T-helper 2 cell treated with Interferon-gamma antibody and Interleukin-4, amounts not matched to agents 100 ng/mL and 5 ng/mL, for 36 hours (primary cell): ENCODE measurements around the gene C19orf25. TPM values are rescaled to one million over a fixed set of nuclear protein-coding genes. Genes with fewer than 3 reads are reported as not detected.

Experiments used
- intact Hi-C: fragments of 100-400 bp; cut with micrococcal nuclease; formaldehyde crosslinking; loops from one replicate; pipeline ENCODE4 v1.15.1; 2023
- total RNA-seq: library from RNA; stranded (reverse); gene quantifications from 2 replicates; pipeline ENCODE4 v1.2.3, GENCODE V29; 2022

C19orf25 gene
- total RNA-seq, 1 donor from 2014 or later, result 43.3 TPM

DNA sequence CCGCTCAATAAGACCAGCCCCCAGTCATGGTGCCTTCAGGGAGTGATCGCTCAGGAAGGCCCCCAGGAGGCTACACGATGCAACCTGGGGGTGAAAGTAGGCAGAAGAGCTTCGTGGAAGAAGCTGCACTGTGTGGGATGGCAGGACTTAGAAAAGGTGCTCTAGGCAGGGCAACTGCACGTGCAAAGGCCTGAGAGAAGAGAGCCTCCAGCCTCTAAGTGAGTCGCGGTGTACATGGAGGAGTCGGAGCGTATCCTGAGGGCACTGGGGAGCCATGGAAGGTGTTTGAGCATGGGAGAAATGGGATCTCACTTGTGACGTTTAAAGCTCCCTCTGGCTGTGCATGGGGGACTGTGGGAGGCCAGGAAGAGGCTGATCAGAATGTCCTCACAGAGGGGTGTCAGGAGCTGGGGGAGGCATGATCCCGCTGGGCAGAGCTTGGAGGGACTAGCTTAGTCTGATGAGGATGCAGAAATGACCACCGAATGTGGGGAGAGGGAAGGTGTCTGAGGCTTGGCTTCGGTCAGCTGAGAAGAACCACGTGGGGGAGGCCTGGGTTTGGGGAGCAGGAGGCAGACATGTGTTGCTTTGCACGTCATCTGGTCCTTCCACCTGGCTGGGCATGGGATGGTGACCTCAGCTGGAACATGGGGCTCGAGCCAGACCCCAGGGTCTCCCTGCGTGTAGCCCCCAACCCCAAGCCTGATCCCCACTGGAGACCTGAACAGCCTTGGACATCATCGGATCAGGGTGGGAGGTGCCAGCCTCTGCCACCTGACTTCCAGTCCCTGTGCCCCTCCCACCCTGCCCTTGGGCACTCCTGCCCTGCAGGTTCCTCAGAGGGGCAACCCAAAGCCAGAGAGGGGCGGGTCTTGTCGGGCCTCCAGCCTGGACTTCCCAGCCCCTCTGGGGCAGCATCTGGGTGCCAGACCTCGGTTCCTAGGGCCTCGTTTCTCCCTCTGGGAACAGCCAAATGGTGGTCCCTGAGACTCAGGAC is 28.0 kb downstream of the C19orf25 start:
- intact Hi-C loops, result no loop called here

DNA sequence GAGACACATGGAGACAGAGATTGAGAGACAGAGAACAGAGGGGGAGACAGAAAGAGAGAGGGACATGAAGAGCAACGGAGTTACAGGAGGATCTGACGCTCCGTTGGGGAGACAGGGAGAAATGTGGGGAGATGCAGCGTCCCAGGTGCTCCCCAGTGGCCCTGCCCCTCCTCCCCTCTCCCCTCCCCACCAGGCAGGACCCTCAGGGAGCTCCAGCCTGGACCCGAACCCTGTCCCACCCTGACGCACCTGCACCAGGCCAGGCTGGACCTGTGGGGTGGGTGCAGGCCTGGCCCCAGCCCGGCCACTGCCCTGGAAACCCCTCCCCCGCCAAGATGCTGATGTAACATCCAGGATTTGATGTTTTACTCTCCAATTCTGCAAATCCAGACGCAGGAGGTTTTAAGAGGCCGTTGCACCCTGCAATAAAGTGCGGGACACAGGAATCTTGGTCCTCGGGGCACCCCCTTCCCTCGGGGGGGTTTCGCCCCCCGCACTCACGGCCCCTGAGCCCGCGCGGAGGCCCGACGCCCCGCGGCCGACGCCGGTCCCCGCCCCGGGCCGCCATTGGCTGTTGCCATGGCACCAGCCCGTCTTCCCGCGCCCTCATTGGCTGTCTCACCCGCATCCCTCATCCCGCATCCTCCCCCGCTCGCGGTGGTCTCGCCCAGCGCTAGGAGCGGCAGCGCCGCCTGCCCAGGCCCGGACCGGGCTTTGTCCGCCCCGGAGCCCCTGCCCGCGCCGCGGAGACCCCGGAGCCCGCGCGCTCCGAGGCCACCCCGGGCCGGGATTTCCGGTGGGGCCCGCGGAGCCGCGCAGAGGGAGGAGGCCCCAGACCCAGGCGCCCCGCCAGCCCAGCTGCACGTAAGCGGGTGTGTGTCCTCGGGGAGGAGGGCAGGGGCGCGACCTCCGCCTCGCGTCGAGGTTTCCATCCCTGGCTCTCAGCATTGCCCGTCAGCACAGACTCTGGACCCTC is 29.3 kb downstream of the C19orf25 start, which contains the start of gene APC2:
Gene APC2, plus strand, starts transcription at position 655 of the 976 bp plus-strand sequence. CDS start 2,881 bp downstream, outside the sequence.
- intact Hi-C loops, result no loop called here

DNA sequence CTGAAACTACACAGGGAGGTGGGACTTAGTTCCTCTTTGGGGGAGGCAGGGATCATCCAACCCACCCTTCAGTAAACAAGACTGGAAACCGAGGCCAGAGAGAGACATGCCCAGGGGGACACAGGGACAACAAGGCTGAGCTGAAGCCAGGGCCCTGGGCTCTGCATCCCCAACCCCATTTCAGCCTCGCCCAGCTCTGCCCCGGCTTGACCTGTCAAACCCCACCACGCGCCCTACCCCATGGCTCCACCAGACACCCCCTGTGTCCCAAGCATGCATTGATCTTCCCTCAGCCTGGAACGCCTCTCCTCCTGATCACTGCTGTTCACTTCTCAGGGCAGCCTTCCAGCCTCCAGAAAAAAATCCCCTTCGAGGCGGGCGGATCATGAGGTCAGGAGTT is 31.1 kb downstream of the C19orf25 start:
- intact Hi-C loops, result no loop called here

DNA sequence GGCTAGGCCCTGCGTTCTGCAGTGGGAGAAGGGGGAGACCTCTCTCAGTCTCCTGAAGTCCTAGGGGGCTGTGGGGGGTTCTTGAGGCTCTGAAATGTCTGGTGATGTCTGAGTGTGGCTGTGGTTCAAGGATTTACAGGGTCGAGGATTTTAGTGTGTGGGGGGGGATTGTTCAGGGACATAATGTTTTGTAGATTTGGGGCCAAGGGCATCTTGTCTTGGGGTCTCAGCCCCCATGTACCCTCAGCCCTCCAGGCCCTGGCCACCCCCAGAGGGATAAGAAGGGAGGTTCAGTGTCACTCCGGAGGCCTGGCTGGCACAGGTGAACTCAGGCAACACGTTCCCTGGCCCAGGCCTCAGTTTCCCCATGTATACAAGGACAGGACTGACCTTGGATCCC is 31.5 kb downstream of the C19orf25 start:
- intact Hi-C loops, result no loop called here

DNA sequence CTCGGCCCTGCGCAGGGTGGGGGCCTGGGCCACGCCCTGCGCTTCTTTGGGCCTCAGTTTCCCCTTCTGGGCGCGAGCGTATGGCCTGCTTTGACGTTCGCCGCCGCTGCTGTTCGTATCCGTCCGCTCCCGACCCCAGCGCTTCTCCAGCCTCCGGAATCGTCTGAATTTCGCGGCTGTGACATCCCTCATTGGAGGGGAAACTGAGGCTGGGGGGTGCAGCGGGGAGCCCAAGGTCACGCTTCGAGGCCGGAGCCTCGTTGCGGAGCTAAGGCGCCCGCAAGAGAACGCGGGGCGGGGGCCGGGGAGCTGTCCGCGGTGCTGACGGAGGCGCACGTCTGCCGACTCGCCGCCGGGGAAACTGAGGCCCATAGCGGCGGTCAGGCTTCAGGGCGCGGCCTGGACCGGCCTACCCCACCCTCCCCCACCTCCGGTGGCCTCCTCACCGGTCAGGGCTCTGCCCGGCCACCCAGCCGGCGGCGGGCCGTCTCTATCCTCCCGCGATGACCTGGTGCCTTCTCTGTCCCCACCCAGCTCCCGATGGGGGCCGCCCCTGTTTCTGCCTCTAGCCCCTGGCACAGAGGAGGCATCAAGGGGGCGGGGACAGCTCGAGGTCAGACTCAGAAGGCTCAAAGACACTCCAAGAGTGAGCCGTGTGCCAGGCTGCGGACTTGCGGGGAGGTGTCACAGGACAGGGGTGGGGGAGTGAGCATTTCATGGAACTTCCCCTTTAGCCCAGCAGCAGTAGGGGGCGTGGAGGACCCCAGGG is 32.1 kb downstream of the C19orf25 start:
- intact Hi-C loops, result no loop called here

DNA sequence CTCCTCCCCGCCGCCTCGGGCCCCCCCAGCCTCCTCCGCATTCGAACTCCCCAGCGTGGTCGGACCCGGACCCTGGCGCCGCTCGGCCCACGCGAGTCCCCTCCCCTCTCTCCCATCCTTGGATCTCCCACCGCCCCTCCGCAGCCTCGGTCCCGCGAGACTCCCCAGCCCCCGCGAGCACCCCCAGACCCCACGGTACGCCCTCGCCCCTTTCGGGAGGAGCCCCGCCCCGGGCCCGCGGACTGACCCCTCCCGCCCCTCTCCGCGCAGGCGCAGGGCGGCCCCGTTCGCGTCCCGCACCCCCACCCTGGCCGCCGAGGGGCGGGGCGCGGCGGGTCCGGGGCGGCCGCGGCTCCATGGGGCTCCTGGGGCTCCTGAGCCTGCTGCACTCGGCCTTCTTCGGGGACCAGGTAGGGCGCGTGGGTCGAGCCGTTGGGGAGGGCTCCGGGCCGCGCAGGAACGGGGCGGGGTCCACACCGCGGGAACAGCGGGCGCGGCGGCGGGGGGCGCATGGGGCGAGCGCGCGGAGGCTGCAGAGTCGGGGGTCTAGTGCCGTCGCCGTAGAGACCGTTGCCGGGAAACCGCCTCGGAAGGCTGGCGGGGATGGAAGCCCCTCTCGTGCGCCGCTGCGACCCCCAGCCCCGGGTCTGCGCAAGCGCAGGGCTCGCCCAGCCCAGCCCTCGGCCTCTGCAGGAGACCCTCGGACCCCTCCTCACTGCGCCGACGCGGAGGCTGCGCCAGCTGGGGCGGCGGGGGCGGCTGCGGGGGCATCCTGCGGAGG is 32.9 kb downstream of the C19orf25 start:
- intact Hi-C loops, result loop anchor here (1.0 kb wide), 1 partner anchor 44 kb away; the partner anchor contains the start of gene PCSK4

DNA sequence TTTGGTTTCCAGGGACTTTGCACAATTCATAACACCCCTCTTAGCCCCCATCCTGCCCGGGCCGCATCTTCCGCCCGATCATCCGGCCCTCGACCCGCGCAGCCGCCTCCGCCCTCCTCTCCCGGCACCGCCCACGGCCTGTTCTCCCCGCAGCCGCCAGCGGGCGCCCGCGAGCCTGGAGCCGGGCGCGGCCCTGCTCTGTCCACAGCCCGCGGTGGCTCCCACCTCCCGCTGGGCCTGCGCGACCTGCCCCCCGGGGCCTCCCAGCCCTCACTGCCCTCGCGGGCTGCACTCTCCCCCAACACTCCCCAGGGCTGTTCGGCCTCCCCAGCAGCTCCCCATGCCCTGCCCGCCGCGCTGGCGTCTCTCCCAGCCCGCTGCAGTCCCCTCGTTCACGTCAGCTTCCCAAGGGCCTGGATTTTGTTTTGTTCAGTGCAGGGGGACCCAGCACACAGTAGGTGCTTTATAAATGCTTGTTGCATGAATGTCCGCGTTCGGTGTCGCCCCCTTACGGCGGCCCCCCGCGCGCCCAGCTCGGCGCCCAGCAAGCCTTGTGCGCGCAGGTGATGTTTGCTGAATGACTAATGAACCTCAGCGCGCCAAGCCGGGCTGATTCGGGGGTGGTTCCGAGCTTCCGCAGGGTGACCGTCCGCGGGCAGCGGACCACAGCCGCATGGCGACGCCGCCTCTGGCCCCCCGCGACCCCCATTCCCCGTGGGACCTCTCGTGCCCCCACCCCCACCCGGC is 33.7 kb downstream of the C19orf25 start:
- intact Hi-C loops, result loop anchor here (1.0 kb wide), 1 partner anchor 45 kb away; the partner anchor contains the start of gene PCSK4

DNA sequence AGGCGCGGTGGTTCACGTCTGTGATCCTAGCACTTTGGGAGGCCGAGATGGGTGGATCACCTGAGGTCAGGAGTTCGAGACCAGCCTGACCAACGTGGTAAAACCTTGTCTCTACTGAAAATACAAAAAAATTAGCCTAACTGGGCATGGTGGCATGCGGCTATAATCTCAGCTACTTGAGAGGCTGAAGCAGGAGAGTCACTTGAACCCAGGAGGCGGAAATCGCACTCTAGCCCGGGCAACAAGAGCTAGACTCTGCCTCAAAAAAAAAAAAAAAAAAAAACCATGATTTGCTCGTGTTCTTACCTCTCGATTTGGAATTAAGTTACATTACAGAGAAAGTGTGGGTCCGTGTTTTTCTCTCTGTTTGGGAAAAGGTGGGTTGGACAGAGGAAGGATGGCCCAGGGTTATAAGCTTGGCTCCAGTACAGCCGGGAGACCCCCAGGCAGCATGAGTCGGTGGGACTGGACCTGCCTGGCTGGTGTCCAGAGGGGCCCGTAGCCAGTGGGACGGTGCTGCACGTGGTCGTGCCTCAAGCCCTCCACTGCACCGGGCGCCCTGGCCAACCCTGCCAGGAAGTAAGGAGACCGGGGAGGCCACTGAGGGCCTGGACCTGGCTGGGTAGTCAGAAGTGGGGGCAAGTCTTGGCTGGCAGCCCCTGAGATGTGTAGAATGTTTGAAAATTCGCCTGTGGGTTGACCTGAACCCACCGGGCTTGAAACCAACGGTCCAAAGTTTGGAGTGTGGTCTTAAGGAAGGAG is 37.2 kb downstream of the C19orf25 start:
- intact Hi-C loops, result no loop called here

DNA sequence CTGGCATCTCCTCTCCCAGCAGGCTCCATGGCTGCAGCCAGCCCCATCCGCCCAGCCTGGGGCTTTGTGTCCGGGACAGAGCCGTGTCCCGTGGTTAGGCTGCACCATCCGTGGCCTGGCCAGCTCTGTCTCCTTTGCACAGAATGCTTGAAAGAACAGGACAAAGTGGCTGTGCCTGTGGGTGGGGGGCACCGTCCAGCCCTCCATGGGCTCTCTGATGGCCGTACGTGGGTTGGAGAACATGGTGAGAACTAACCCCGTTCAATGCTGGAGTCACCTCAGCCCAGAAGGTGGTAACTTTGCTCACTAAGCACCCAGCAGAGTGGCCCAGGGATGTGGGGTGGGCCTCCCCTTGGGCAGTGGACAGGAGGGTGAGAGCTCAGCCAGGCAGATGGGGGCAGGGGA is 38.0 kb downstream of the C19orf25 start:
- intact Hi-C loops, result no loop called here

DNA sequence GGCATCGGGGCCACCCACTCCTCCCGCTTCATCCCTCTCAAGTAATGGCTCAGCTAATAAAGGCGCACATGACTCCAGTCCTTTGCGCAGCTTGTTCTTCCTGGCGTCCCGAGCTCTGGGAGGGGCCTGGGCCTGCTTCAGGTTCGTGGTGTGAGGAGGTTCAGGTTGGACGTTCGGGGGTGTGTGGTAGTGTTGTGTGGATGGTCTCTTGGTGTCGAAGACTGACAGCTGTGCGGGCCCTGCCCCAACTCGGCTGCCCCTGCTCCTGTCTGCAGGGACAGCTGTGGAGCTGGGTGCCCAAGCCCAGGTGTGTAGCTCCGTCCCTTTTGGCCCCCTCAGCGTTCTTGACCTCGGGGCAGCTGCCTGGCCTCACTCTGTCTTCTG is 38.6 kb downstream of the C19orf25 start:
- intact Hi-C loops, result no loop called here

DNA sequence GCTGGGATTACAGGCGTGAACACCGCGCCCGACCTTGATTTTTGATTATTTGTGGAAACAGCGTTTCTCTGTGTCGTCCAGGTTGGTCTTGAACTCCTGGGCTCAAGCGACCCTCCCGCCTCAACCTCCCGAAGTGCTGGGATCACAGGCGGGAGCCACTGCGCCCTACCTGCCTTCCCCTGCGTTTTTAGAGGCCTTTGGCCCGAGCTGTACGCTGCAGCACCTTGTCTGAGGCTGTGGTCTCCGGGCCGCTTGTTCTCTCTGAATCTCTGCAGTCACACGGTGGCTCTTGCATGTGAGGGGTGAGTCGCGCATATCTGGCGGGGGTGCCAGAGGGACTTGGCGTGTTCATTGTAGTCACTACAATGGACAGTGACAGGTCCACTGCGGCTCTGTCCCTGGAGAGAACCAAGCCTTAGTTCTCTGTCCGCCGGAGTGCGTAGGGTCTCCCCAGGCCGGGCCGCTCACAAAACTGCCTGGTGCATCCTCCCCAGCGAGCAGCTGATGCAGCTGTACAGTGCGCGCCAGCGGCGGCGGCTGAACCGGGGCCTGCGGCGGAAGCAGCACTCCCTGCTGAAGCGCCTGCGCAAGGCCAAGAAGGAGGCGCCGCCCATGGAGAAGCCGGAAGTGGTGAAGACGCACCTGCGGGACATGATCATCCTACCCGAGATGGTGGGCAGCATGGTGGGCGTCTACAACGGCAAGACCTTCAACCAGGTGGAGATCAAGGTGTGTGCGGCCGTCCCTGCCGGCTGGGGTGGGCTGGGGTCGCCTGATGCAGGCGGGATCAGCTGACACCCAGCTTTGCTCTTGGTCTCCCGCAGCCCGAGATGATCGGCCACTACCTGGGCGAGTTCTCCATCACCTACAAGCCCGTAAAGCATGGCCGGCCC is 39.2 kb downstream of the C19orf25 start:
- intact Hi-C loops, result loop anchor here (2.0 kb wide), 5 partner anchors 31 to 161 kb away; partner anchors contain the start of genes ADAMTSL5, DAZAP1 and NDUFS7

DNA sequence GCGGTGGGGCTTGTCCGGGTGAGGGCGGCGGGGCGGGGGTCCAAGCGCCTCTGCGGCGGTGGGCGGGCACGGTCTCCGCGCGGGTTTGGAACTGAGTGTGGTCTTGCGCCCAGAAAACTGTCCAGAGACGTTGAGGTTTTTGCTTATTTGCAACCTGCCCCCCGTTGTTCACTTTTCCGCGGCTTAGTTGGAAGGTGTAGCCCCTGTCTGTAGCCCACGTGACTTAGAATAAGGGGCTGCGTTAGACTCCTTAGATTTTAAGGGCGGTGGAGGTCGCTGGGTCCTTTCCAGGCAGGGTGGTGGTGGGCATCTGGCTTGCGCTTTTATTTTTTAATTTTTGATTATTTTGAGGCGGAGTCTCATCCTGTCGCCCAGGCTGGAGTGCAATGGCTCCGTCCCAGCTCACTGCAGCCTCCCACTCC is 40.1 kb downstream of the C19orf25 start:
- intact Hi-C loops, result loop anchor here (2.0 kb wide), 5 partner anchors 32 to 160 kb away; partner anchors contain the start of genes ADAMTSL5, DAZAP1 and NDUFS7

DNA sequence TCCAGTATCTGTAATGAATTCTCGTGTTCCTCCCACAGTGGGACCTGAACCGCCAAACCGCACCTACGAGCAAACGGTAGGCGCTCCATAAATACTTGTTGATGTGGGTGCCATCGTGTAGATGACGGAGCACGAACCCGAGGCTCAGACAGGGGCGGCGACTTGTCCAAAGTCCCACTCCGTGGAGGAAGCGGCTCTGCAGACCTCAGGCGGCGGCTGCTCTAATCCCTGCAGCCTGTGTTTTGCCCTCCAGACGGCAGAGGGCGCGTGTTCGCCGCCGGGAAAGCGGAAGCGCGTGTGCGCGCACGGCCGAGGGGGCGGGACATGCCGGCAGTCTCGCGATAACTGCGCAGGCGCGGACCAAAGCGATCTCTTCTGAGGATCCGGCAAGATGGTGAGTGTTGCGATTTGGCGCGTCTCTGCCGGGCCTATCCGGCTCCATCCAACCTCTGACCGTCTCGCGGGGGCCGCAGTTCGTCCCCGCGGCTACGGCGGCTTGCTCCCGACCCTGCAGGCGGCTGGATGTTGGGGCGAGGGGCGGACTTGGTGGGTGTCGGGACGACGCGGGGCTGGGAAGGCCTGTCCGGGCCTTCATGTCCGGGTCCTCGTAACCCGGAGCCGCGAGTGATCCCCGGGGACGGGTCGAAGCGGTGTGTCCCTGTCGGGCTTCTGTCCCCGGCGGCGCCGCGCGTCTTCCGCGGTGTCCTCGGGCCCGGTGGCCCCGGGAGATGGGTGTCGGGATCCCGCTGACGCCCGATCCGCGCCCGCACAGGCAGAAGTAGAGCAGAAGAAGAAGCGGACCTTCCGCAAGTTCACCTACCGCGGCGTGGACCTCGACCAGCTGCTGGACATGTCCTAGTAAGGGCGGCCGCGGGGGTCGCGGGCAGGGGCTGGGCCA is 40.7 kb downstream of the C19orf25 start, which contains the start of gene RPS15:
Gene RPS15, plus strand, starts transcription at position 362 of the 898 bp plus-strand sequence. Its CDS starts 30 bp downstream, at position 392.
- intact Hi-C loops, result loop anchor here (2.0 kb wide), 5 partner anchors 31 to 159 kb away; partner anchors contain the start of genes ADAMTSL5, DAZAP1 and NDUFS7

DNA sequence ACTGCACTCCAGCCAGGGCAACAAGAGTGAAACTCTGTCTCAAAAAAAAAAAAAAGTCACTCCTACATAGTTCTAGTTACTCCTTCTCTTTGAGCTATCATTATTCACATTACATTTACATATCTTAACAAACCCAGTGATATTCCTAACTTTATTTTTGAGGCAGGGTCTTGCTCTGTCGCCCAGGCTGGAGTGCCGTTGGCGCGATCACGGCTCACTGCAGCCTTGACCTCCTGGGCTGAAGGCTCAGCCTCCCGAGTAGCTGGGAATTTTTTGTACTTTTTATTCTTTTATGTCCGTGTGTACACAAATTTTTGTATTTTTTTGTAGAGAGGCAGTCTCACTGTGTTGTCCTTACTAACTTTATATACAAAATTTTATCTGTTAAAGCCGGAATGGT is 41.4 kb downstream of the C19orf25 start:
- intact Hi-C loops, result loop anchor here (2.0 kb wide), 5 partner anchors 31 to 159 kb away; partner anchors contain the start of genes ADAMTSL5, DAZAP1 and NDUFS7

DNA sequence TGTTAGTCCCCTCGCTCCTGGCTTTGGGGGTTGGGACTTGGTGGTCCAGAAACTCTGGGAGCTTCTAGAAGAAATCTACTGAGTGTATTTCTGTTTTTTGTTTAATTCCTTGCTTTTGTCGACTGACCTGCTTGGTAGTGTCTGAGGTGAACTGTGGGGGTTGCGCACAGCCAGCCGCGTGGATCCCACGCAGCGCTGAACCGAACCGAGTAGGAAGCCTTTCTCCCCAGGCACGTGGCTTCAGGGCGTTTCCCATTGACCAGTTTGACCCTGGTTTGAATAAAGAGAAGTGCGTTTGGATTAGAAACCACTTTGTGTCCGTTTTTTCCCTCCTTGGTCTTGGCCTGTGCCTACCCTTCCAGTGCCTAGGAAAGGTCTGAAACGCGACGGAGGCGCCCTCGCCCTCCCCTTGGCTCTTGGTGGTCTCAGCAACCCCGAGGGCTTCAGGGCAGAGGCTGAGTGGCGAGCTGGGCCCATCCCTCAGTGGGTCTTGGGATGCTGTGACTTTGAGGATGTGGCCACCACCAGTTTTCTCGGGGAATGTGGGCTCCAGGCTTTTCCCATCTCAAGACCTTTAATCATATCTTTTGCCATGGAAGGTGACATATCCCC is 43.5 kb downstream of the C19orf25 start:
- intact Hi-C loops, result no loop called here
